ENCODE results near the gene NTRK1. TPM values are rescaled to one million over a fixed set of nuclear protein-coding genes. Genes with fewer than 3 reads are reported as not detected.

Gene NTRK1
- total and polyA plus RNA-seq, 4 donors: 0.13 to 0.17 (median 0.14) TPM

DNA sequence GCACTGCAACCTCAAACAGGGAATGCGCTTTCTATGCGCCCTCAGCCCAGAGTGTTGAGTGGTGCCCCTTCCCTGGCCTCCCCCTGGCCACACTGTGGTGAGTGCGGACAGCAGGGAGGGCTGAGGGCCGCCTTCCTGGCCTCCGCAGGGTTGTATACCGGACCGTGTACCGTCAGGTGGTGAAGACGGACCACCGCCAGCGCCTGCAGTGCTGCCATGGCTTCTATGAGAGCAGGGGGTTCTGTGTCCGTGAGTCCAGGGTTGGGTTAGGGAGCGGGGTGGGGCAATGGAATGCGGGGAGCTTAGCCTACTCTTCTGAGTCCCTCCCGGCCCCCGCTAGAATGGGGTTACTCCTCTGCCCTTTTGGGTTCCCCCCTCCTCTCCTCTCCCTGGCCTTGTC, 44.5 kb downstream of the NTRK1 start (continued):
- TF ChIP-seq MAX (IDR thresholded peaks at IDR 0.05) (no peak), SP1 (IDR thresholded peaks at IDR 0.05) (no peak), RAD21 (IDR thresholded peaks at IDR 0.05) (no peak), EGR1 (IDR thresholded peaks at IDR 0.05; ENCODE audit: low read depth in 2 of 2) (no peak), JUND (IDR thresholded peaks at IDR 0.05) (no peak)
- TF ChIP-seq, protein P1, sequence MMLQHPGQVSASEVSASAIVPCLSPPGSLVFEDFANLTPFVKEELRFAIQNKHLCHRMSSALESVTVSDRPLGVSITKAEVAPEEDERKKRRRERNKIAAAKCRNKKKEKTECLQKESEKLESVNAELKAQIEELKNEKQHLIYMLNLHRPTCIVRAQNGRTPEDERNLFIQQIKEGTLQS (IDR thresholded peaks at IDR 0.05): no peak

- H3K27me3 ChIP-seq (ENCODE audit: control insufficient read depth in 4 of 4, insufficient read depth in 4 of 4, low read length in 3 of 4): peaks cover 0 to 3% (median 0%) of the 10 kb centered on the region in 4 donors
- WGBS: 38% methylated on average over 4 of the region's 4 CpGs
- H3K9me3 ChIP-seq (ENCODE audit: control insufficient read depth in 4 of 4, low read length in 3 of 4): no peaks in the 10 kb centered on the region
- no peaks in the 10 kb centered on the region for H3K36me3 ChIP-seq (ENCODE audit: control insufficient read depth in 4 of 4, insufficient read depth in 3 of 4, low read depth in 1 of 4, low read length in 3 of 4)
- peaks cover 0 to 24% (median 3%) of the 10 kb centered on the region in 4 donors for H3K4me1 ChIP-seq (ENCODE audit: control insufficient read depth in 4 of 4, insufficient read depth in 4 of 4, low read length in 3 of 4)
- H3K4me3 ChIP-seq (ENCODE audit: low read depth in 1 of 3, low read length in 3 of 3): no peak overlapping the region
- no peak overlapping the region for H3K9ac ChIP-seq (ENCODE audit: low read depth in 1 of 2, low read length in 2 of 2)
- no peak overlapping the region for H3K27ac ChIP-seq (ENCODE audit: low read depth in 1 of 2, low read length in 2 of 2)
- TF ChIP-seq RXRA (IDR thresholded peaks at IDR 0.05): no peak
- no peak for DNase-seq (ENCODE audit: low spot score)
These were observed 45.0 kb downstream of the NTRK1 start for GRCh38 chr1:156905651-156906050.

GRCh38 chr1:156906206-156906906, 45.7 kb downstream of the NTRK1 start:
- Histone ChIP-seq H3K4me1 (ENCODE audit: control insufficient read depth in 4 of 4, insufficient read depth in 4 of 4, low read length in 3 of 4) (peaks cover 0 to 19% (median 2%) of the 10 kb centered on the region in 4 donors), H3K9ac (ENCODE audit: low read depth in 1 of 2, low read length in 2 of 2) (no peak overlapping the region), H3K9me3 (ENCODE audit: control insufficient read depth in 4 of 4, low read length in 3 of 4) (no peaks in the 10 kb centered on the region), H3K4me3 (ENCODE audit: low read depth in 1 of 3, low read length in 3 of 3) (no peak overlapping the region), H3K27me3 (ENCODE audit: control insufficient read depth in 4 of 4, insufficient read depth in 4 of 4, low read length in 3 of 4) (peaks cover 0 to 3% (median 0%) of the 10 kb centered on the region in 4 donors), H3K27ac (ENCODE audit: low read depth in 1 of 2, low read length in 2 of 2) (no peak overlapping the region), H3K36me3 (ENCODE audit: control insufficient read depth in 4 of 4, insufficient read depth in 3 of 4, low read depth in 1 of 4, low read length in 3 of 4) (no peaks in the 10 kb centered on the region)
- 90% methylated on average over 16 of the region's 16 CpGs for WGBS
- TF ChIP-seq, protein P1 (IDR thresholded peaks at IDR 0.05): no peak
- TF ChIP-seq MAX (IDR thresholded peaks at IDR 0.05) (no peak), SP1 (IDR thresholded peaks at IDR 0.05) (no peak), ZBTB33 (IDR thresholded peaks at IDR 0.05) (no peak), NR2F2 (IDR thresholded peaks at IDR 0.05) (no peak)
- TF ChIP-seq, protein P2, sequence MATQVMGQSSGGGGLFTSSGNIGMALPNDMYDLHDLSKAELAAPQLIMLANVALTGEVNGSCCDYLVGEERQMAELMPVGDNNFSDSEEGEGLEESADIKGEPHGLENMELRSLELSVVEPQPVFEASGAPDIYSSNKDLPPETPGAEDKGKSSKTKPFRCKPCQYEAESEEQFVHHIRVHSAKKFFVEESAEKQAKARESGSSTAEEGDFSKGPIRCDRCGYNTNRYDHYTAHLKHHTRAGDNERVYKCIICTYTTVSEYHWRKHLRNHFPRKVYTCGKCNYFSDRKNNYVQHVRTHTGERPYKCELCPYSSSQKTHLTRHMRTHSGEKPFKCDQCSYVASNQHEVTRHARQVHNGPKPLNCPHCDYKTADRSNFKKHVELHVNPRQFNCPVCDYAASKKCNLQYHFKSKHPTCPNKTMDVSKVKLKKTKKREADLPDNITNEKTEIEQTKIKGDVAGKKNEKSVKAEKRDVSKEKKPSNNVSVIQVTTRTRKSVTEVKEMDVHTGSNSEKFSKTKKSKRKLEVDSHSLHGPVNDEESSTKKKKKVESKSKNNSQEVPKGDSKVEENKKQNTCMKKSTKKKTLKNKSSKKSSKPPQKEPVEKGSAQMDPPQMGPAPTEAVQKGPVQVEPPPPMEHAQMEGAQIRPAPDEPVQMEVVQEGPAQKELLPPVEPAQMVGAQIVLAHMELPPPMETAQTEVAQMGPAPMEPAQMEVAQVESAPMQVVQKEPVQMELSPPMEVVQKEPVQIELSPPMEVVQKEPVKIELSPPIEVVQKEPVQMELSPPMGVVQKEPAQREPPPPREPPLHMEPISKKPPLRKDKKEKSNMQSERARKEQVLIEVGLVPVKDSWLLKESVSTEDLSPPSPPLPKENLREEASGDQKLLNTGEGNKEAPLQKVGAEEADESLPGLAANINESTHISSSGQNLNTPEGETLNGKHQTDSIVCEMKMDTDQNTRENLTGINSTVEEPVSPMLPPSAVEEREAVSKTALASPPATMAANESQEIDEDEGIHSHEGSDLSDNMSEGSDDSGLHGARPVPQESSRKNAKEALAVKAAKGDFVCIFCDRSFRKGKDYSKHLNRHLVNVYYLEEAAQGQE (IDR thresholded peaks at IDR 0.05): no peak
- DNase-seq (ENCODE audit: low spot score): no peak

Measured in liver (tissue), 9 donors.